Measurements from ENCODE around the gene GNAO1.

Gene GNAO1

GRCh38 chr16:56191156-56191815 lies at the start of gene GNAO1:
Gene GNAO1, plus strand, starts transcription at chr16:56191489. Its CDS starts 747 bp downstream, at chr16:56192236.
- DNase-seq (ENCODE audit: low read depth in 4 of 4, low spot score in 1 of 4), result peak in 1 of 4 experiments; percentile 53

DNA sequence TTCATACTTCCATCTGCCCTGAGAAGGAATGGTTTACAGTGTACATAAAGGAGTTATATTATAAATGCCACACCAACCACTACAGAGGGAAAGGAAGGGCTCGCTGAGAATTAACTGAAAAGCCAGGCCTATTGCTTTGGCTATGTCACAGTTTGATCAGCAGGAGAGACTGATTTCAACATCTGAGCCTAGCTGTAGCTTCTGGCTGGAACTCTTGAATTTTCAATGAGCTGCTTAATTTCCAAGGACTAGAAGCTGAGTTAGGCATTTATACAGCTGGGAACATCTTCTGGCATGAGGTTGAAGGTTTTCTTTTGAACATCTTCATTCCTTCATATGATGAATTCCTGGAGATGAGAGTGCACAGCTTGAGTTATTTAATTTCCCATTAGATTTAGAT lies 47.6 kb upstream of the GNAO1 start:
- no peak for DNase-seq (ENCODE audit: low read depth in 4 of 4, low spot score in 1 of 4)

GRCh38 chr16:56145369-56145768 lies 45.9 kb upstream of the GNAO1 start:
- DNase-seq (ENCODE audit: low read depth in 4 of 4, low spot score in 1 of 4), result no peak

GRCh38 chr16:56151621-56152020 lies 39.7 kb upstream of the GNAO1 start:
- DNase-seq (ENCODE audit: low read depth in 4 of 4, low spot score in 1 of 4), result no peak

DNA sequence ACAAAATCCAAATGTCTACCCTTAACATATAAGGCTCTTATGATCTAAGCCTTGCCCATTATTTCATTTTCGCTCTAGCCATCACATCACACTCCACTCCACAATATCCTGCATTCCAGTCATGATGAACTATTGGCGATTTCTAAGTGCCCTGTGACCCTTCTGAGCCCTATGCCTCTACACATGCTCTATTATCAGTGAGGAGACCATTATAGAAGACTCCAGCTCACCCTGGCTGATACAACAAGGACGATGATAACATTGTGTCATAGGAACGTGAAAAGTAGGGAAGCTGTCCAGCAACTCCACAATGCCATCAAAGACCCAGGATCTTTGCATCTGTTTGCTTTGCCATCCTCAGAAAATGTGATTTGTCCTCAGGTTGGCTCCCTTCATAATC lies 29.6 kb upstream of the GNAO1 start:
- DNase-seq (ENCODE audit: low read depth in 4 of 4, low spot score in 1 of 4), result no peak

- no peak for DNase-seq (ENCODE audit: low read depth in 4 of 4, low spot score in 1 of 4)
These were observed 28.2 kb upstream of the GNAO1 start for GRCh38 chr16:56163089-56163488.

GRCh38 chr16:56163938-56164337 lies 27.4 kb upstream of the GNAO1 start:
- DNase-seq (ENCODE audit: low read depth in 4 of 4, low spot score in 1 of 4), result no peak

DNA sequence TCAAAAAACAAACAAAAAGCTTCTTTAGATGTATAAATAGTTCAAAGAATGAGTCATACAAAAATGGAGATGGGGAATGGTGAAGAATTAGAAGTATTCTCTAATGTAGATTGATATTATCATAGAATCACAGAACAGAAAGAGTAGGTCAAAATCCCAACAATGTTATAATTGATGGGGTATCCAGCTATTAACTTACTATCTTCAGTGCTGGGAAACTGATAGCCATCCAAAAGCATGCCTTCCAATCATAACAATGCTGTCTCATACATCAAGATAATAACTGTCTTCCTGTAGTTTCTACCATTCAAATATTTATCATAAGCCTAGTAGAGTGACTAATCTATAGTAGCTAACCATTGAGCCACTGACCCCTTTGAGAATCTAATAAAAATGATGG lies 26.7 kb upstream of the GNAO1 start:
- DNase-seq (ENCODE audit: low read depth in 4 of 4, low spot score in 1 of 4), result no peak

DNA sequence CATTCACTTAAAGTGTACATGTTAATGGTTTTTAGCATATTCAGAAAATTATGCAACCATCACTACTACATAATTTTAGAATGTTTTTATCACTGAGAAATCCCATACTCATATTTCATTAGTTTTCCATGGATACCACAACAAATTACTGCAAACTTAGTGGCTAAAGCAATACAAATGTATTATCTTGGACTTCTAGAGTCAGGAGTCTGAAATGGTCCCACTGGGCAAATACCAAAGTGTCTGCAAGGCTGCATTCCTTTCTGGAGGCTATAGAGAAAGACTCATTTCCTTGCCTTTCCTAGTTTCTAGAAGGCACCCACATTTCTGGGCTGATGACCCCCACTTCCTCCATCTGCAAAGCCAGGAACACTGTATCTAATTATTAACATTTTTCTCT lies 16.9 kb upstream of the GNAO1 start:
- DNase-seq (ENCODE audit: low read depth in 4 of 4, low spot score in 1 of 4), result no peak

GRCh38 chr16:56181401-56181800 lies 9.9 kb upstream of the GNAO1 start:
- DNase-seq (ENCODE audit: low read depth in 4 of 4, low spot score in 1 of 4), result no peak

GRCh38 chr16:56183266-56183665 lies 8.0 kb upstream of the GNAO1 start:
- DNase-seq (ENCODE audit: low read depth in 4 of 4, low spot score in 1 of 4), result no peak

DNA sequence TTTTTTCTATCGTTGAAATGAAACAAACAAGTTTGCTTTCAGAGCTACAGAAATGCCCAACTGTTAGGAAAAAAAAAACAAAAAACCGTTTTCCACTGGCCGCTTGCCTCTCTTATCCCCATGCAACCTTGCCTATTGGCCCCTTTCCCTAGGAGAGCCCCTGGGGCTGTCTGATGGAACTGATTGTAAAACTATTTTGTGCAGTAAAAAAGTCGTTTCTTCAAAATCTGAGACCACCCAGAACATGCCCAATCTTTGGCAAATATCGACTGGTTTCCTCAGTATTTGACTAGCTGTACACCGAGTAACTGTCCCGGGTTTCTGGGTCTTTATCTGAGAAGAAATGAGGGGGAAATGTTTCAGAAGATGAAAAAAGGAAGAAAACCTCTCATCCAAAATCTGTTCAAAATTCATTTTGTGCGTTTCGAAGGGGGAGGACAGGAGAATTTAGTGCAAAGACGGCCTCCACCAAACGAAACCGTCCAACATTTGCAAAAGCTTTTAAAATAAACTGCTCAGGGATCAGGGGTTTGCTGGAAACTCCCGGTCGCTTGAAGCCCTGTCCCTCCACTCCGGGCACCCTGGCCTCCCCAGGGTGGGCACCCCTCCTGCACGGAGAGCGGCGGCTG lies 1.1 kb upstream of the GNAO1 start:
- no peak for DNase-seq (ENCODE audit: low read depth in 4 of 4, low spot score in 1 of 4)

DNA sequence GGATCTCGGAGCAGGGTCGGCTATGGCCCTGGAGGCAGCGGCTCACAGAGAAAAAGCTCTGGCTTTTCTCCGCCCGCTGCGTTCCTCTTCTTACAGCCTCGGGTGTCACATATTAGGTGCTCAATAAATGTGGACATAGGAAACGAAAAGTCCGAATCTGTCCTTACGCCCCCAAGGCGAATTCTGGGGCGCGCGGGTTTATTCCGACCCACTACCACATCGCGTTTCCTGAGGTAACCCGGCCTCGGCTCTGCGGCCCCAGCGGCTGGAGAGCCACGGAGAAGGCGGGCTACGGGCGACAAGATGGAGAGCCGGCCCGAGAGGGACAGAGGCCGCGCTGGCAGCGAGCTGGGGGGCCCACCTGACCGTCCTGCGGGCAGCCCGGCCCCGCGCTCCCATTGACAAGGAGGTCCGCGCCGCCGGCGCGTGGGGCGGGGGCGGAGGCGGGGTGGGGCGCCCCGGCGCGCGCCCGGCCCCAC lies 573 bp upstream of the GNAO1 start:
- no peak for DNase-seq (ENCODE audit: low read depth in 4 of 4, low spot score in 1 of 4)

DNA sequence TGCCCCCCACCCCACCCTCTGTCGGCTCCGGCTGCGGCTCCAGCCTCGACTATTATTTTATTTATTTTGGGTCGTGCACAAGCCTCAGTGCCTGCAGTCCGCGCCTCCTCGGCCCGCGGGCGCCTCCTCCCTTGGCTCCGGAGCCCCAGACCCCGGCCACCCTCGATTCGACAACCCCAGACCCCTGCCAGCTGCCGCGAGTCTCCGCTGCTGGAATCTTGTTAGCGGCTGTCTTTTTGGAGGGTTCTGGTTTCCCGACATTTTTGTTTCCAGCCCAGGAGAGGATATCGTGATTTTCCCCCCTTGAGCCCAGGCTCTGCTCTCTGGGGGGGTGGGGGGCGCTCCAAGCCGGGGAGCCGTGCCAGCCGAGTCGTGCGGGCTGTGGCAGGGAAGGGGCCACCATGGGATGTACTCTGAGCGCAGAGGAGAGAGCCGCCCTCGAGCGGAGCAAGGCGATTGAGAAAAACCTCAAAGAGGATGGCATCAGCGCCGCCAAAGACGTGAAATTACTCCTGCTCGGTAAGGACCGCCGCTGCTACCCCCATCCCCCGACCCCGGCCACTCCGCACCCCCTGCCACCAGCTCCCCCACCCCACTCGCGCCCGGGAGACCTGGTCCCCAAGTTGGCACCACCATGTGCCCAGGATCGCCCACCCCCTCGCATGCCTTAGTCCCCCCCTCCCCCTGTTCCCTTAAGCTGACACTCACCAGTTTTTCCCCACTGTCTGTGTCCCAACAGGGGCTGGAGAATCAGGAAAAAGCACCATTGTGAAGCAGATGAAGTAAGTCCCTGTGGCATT lies 746 bp downstream of the GNAO1 start:
- DNase-seq (ENCODE audit: low read depth in 4 of 4, low spot score in 1 of 4), result no peak

DNA sequence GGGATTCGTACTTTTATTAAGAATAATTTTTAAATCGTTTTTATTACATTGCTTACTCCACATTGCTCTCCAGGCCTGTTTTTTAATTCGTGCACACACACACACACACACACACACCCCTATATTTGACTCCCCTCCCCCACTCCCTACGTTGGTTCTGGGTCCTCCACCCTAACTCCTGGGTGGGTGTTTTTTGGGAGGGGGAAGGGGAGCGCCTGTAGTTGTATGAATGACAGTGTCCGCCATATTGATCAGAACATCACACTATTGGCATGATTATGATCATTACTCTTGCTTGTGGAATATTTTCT lies 1.3 kb downstream of the GNAO1 start:
- no peak for DNase-seq (ENCODE audit: low read depth in 4 of 4, low spot score in 1 of 4)

DNA sequence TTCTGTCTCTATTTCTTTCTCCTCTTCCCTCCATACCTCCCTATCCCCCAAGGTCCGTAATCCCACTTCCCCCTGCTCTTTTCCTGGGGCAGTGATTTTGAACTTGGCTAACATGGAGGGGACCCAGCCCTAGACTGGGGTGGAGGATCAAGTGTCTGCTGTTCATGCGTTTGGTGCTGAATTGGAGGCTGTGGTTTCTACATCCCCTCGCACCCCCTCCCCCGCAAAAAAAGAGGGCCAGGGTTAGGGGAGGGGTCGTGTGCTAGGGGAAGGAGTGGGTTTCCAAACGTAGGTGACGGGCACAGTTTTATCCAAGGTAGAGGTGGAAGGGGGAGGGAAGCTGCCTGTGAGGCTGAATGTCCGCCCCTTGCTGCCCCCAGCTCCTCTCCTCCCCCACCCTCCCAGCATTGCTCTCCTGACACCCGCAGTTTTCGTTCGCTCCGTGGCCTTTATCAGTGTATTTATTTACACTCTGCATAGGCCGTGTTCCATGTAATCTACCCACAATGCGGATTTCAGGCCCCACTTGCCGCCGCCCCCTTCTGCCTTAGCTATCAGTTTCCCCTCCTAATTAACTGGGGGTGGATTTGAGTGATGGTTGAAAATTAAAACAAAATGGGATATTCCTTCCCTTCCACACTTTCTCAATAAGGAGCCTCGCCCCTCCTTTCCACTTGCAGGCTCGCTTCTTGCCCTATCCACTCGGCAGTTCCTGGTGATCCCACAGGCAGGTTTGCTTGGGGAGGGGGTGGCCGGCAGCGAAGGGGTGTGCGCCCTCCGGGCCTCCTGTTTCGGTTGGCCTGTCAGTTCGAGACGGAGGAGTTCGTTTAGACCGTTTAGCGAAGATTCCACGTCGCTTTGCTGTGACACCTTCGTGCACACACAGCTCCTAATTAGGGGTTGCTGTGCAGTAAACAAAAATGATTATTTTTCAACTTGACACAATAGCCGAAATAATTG lies 2.0 kb downstream of the GNAO1 start:
- DNase-seq (ENCODE audit: low read depth in 4 of 4, low spot score in 1 of 4), result no peak

GRCh38 chr16:56193951-56194726 lies 2.9 kb downstream of the GNAO1 start:
- DNase-seq (ENCODE audit: low read depth in 4 of 4, low spot score in 1 of 4), result peak in 3 of 4 experiments; percentile 60 to 68 (median 64)

DNA sequence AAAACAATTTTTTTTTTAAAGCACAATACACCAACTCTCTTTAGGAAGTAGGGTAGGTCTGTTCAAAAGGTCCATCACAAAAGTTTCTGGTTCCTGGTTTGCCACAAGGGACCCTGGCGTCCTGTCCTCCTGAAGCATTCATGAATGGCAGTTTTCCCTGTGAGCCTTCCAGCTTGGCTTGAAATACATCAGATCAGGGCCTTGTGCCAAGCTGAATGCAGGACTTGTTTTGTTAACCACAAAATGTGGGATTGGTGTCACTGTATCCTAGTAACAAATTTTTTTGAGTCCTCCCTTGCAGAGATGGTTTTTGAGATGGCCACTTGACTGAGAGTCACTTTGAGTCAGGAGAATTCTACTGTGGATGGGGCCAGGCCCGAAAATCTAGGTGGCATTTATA lies 3.9 kb downstream of the GNAO1 start:
- no peak for DNase-seq (ENCODE audit: low read depth in 4 of 4, low spot score in 1 of 4)

DNA sequence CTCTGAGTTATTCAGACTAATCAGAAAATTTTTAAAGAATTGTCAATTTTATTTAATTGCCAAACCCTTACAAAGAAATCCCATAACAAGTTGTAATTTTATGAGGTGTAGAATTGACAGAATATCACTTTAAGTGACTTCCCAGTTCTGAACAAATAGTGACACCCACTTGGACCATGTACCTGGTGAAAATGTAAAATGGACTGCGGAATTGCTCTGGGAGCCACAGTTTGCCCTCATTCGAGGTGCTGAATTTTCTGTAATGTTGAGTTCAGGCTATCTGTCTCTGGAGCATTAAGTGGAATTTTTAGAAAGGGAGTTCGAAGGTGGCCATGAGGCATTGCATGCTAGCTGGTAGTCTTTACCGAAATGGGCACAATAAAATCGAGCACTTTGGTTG lies 5.1 kb downstream of the GNAO1 start:
- no peak for DNase-seq (ENCODE audit: low read depth in 4 of 4, low spot score in 1 of 4)

DNA sequence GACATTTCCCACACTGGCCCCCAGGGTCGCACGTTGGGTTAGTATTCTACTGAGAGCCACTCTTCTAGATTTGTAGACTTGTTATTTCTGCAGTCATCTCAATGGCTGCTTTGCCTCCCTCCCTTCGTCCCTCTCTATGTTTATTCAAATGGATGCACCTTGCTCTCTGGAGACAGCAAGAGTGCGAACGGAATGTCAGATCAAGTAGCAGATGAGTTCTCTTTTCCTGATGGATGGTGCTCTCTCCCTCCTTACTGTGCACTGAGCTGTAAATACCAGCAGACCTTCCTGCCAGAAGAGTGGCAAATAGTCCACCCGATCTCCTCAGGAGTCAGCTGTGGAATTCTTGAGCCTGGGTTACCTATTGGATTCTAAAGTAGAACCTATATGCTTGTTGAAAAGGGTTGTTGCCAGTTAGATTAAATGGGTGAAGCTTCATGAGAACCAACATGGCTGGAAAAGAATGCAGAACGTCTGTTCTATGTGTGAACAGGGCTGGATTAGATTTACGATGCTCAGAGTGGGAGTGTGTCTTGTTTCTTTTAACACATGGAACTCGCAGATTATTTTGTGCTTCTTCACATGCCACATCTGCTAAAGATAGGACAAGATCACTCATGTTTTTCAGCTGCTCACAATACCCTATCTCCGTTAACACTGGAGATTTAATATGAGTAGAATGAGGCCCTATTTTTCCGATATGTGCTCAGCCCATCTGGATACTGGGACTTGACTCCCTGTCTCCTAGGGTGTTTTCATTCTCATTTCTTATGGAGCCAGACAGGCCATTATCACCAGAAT lies 6.1 kb downstream of the GNAO1 start:
- DNase-seq (ENCODE audit: low read depth in 4 of 4, low spot score in 1 of 4), result no peak

Measured in stimulated activated CD4-positive, alpha-beta T cell treated with anti-CD3 and anti-CD28 coated beads, Interleukin-1b, Interleukin-23, amount 100 ng/mL, for 24 hours (primary cell).